22Rv1 (cell line): ENCODE measurements around the gene PRELID3B.

Experiments
- CTCF ChIP-seq: fragments of 450-650 bp; IDR thresholded peaks from 2 replicates; pipeline ENCODE4 v1.5.1; 2017; ENCODE audit warnings: mild to moderate bottlenecking
- ZFX ChIP-seq: fragments of 450-650 bp; IDR thresholded peaks from 2 replicates; pipeline ENCODE4 v1.6.1; 2017; ENCODE audit warnings: antibody characterized with exemption, borderline replicate concordance

- no peak for TF ChIP-seq CTCF
- no peak for TF ChIP-seq ZFX
Observed at GRCh38 chr20:58985656-58986055, 56.9 kb downstream of the PRELID3B start.
